Measurements from ENCODE around the gene LDB2.

- TF ChIP-seq, protein P1, sequence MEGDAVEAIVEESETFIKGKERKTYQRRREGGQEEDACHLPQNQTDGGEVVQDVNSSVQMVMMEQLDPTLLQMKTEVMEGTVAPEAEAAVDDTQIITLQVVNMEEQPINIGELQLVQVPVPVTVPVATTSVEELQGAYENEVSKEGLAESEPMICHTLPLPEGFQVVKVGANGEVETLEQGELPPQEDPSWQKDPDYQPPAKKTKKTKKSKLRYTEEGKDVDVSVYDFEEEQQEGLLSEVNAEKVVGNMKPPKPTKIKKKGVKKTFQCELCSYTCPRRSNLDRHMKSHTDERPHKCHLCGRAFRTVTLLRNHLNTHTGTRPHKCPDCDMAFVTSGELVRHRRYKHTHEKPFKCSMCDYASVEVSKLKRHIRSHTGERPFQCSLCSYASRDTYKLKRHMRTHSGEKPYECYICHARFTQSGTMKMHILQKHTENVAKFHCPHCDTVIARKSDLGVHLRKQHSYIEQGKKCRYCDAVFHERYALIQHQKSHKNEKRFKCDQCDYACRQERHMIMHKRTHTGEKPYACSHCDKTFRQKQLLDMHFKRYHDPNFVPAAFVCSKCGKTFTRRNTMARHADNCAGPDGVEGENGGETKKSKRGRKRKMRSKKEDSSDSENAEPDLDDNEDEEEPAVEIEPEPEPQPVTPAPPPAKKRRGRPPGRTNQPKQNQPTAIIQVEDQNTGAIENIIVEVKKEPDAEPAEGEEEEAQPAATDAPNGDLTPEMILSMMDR (conservative IDR thresholded peaks at IDR 0.05; ENCODE audit: low read length): no peak
- TF ChIP-seq EZH2phosphoT487 (IDR thresholded peaks at IDR 0.05; ENCODE audit: borderline replicate concordance, low read depth, low read length): no peak
These were observed 132.9 kb downstream of the LDB2 start for GRCh38 chr4:16765546-16765945.
